ENCODE results near the gene SLC9A5. TPM values are rescaled to one million over a fixed set of nuclear protein-coding genes. Genes with fewer than 3 reads are reported as not detected.

The SLC9A5 gene
- total RNA-seq, 1 donor from 2014 or later = 13.5 TPM

DNA sequence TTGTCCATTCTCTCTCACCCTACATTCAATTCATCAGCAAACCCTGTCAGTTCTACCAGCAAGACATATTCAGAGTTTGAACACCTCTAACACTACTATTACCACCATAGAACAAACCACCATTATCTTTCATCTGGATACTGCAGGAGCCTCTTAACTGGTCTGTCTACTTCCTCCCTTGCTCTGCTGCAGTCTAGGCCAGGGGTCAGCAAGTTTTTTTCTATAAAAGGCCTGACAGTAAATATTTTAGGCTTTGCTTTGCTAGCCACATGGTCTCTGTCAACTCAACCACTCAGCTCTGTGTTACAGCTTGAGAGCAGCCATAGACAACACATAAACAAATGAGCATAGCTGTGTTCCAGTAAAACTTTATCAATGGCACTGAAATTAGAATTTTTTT, 63.9 kb downstream of the SLC9A5 start:
- H3K9me3 ChIP-seq = no peaks in the 10 kb centered on the region
- TF ChIP-seq, protein P1, sequence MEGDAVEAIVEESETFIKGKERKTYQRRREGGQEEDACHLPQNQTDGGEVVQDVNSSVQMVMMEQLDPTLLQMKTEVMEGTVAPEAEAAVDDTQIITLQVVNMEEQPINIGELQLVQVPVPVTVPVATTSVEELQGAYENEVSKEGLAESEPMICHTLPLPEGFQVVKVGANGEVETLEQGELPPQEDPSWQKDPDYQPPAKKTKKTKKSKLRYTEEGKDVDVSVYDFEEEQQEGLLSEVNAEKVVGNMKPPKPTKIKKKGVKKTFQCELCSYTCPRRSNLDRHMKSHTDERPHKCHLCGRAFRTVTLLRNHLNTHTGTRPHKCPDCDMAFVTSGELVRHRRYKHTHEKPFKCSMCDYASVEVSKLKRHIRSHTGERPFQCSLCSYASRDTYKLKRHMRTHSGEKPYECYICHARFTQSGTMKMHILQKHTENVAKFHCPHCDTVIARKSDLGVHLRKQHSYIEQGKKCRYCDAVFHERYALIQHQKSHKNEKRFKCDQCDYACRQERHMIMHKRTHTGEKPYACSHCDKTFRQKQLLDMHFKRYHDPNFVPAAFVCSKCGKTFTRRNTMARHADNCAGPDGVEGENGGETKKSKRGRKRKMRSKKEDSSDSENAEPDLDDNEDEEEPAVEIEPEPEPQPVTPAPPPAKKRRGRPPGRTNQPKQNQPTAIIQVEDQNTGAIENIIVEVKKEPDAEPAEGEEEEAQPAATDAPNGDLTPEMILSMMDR (IDR thresholded peaks at IDR 0.05) = no peak
- intact Hi-C loops (cut with DNase I) = no loop called here

GRCh38 chr16:67317853-67318252, 69.1 kb downstream of the SLC9A5 start:
- no peak overlapping the region for H3K27ac ChIP-seq
- no peaks in the 10 kb centered on the region for H3K4me1 ChIP-seq
- H3K4me3 ChIP-seq = no peak overlapping the region
- intact Hi-C loops (cut with DNase I) = no loop called here
- H3K27me3 ChIP-seq = no peaks in the 10 kb centered on the region
- no peak for DNase-seq (ENCODE audit: low spot score in 2 of 2)
- TF ChIP-seq, protein P1 (IDR thresholded peaks at IDR 0.05) = no peak
- H3K36me3 ChIP-seq = no peaks in the 10 kb centered on the region
- H3K9me3 ChIP-seq = no peaks in the 10 kb centered on the region

More for the DNA sequence above, 63.9 kb downstream of the SLC9A5 start:
- no peak overlapping the region for H3K4me3 ChIP-seq
- H3K36me3 ChIP-seq = no peaks in the 10 kb centered on the region
- DNase-seq (ENCODE audit: low spot score in 2 of 2) = no peak
- no peak overlapping the region for H3K27ac ChIP-seq
- H3K27me3 ChIP-seq = no peaks in the 10 kb centered on the region
- no peaks in the 10 kb centered on the region for H3K4me1 ChIP-seq

Other genes starting within 250 kb of the SLC9A5 start
- 59.1 TPM for gene CBFB, start 219.8 kb upstream of the SLC9A5 start, total RNA-seq
- 4.5 TPM for gene PHAF1, start 139.0 kb upstream of the SLC9A5 start, total RNA-seq
- gene B3GNT9, start 98.0 kb upstream of the SLC9A5 start, total RNA-seq = 40.7 TPM
- 27.7 TPM for gene TRADD, start 89.1 kb upstream of the SLC9A5 start, total RNA-seq
- gene FBXL8, start 89.0 kb upstream of the SLC9A5 start, total RNA-seq = 46.1 TPM
- gene HSF4, start 84.2 kb upstream of the SLC9A5 start, total RNA-seq = 64.9 TPM
- gene NOL3, start 78.4 kb upstream of the SLC9A5 start, total RNA-seq = 87.6 TPM
- gene MATCAP1, start 65.0 kb upstream of the SLC9A5 start, total RNA-seq = 18.9 TPM
- 11.2 TPM for gene EXOC3L1, start 58.8 kb upstream of the SLC9A5 start, total RNA-seq
- 114 TPM for gene E2F4, start 56.8 kb upstream of the SLC9A5 start, total RNA-seq
- gene ELMO3, start 49.8 kb upstream of the SLC9A5 start, total RNA-seq = not detected
- 8.3 TPM for gene TMEM208, start 21.8 kb upstream of the SLC9A5 start, total RNA-seq
- gene FHOD1, start 1.5 kb upstream of the SLC9A5 start, total RNA-seq = 20.2 TPM
- 3.7 TPM for gene PLEKHG4, start 30.6 kb downstream of the SLC9A5 start, total RNA-seq
- not detected for gene KCTD19, start 77.8 kb downstream of the SLC9A5 start, total RNA-seq
- gene LRRC36, start 77.8 kb downstream of the SLC9A5 start, total RNA-seq = not detected
- gene TPPP3, start 144.5 kb downstream of the SLC9A5 start, total RNA-seq = 2.8 TPM
- 82.7 TPM for gene ZDHHC1, start 167.5 kb downstream of the SLC9A5 start, total RNA-seq
- gene HSD11B2, start 182.1 kb downstream of the SLC9A5 start, total RNA-seq = 2.4 TPM
- gene ATP6V0D1, start 232.2 kb downstream of the SLC9A5 start, total RNA-seq = 64.3 TPM
- gene AGRP, start 234.6 kb downstream of the SLC9A5 start, total RNA-seq = not detected